A673 (cell line): Measurements from ENCODE around the gene TYRO3. TPM values are rescaled to one million over a fixed set of nuclear protein-coding genes. Genes with fewer than 3 reads are reported as not detected.

ENCODE experiments used
- BruUV-seq: library from RNA; stranded (reverse); fragments of 400-500 nt; replicated peaks from 2 replicates; lab custom pipeline; 2021; lab: Mats Ljungman, UMichigan
- CTCF ChIA-PET: fragments of 300-600 bp; sonication (Branson Sonifier 250); formaldehyde crosslinking; loops from one replicate; lab custom pipeline; 2022; ENCODE audit warnings: antibody characterized with exemption; lab: Charles Lee
- POLR2A ChIA-PET: fragments of 300-600 bp; sonication (Branson Sonifier 250); formaldehyde crosslinking; loops from one replicate; lab custom pipeline; 2022; ENCODE audit warnings: antibody characterized with exemption; ENCODE audit not compliant: low non-redundant PET; lab: Charles Lee
- DNase-seq: peaks from one replicate; pipeline ENCODE4 v3.0.0-alpha.2; 2015; ENCODE audit warnings: low spot score
- H3K27ac ChIP-seq: fragments of 200-600 bp; sonication (generic); 2 replicates; pipeline ENCODE4 v1.5.1; 2016; ENCODE audit warnings: mixed run types, low read depth, mild to moderate bottlenecking, mixed read lengths, antibody characterized with exemption, low read length; ENCODE audit not compliant: poor library complexity, severe bottlenecking
- H3K27me3 ChIP-seq: fragments of 200-600 bp; sonication (generic); replicated peaks from 2 replicates; pipeline ENCODE4 v1.6.1; 2017; ENCODE audit warnings: mixed run types, low read depth, mild to moderate bottlenecking, mixed read lengths, antibody characterized with exemption, low read length; ENCODE audit not compliant: insufficient read depth, poor library complexity
- H3K36me3 ChIP-seq: fragments of 200-600 bp; sonication (generic); 2 replicates; pipeline ENCODE4 v1.6.1; 2016; ENCODE audit warnings: mixed run types, mild to moderate bottlenecking, mixed read lengths, antibody characterized with exemption, low read length; ENCODE audit not compliant: insufficient read depth, poor library complexity, severe bottlenecking
- H3K4me1 ChIP-seq: fragments of 200-600 bp; sonication (generic); 2 replicates; pipeline ENCODE4 v1.6.1; 2017; ENCODE audit warnings: mixed run types, mild to moderate bottlenecking, mixed read lengths, antibody characterized with exemption, low read length; ENCODE audit not compliant: insufficient read depth, poor library complexity, severe bottlenecking
- H3K4me3 ChIP-seq: fragments of 200-600 bp; sonication (generic); 2 replicates; pipeline ENCODE4 v1.5.1; 2016; ENCODE audit warnings: low read depth, mixed run types, mild to moderate bottlenecking, mixed read lengths, low read length; ENCODE audit not compliant: poor library complexity, severe bottlenecking
- H3K9me3 ChIP-seq: fragments of 200-600 bp; sonication (generic); 2 replicates; pipeline ENCODE4 v1.6.1; 2016; ENCODE audit warnings: mixed run types, low read depth, mild to moderate bottlenecking, mixed read lengths, antibody characterized with exemption, low read length; ENCODE audit not compliant: poor library complexity, severe bottlenecking
- EZH2 ChIP-seq: fragments of 200-600 bp; sonication (generic); IDR thresholded peaks from 2 replicates; pipeline ENCODE4 v1.6.1; 2017; ENCODE audit warnings: borderline replicate concordance, low read depth, mild to moderate bottlenecking, mixed read lengths, antibody characterized with exemption, low read length; ENCODE audit not compliant: poor library complexity, severe bottlenecking
- intact Hi-C: fragments of 100-400 bp; cut with micrococcal nuclease; formaldehyde crosslinking; loops from one replicate; pipeline ENCODE4 v1.10.0; 2022; ENCODE audit not compliant: unreplicated experiment
- total RNA-seq: library from RNA; stranded (reverse); gene quantifications from 2 replicates; pipeline ENCODE4 v1.2.3, GENCODE V29; 2021
- TF ChIP-seq, protein P1 (sequence below): fragments of 300-800, 200-600 bp; sonication (generic); conservative IDR thresholded peaks from 2 replicates; pipeline ENCODE4 v1.5.1; 2017; ENCODE audit warnings: low read depth, mild to moderate bottlenecking, antibody characterized with exemption, low read length, moderate library complexity, mixed read lengths

TYRO3 gene
- total RNA-seq, 1 experiment from 2014 or later = 26.0 TPM

DNA sequence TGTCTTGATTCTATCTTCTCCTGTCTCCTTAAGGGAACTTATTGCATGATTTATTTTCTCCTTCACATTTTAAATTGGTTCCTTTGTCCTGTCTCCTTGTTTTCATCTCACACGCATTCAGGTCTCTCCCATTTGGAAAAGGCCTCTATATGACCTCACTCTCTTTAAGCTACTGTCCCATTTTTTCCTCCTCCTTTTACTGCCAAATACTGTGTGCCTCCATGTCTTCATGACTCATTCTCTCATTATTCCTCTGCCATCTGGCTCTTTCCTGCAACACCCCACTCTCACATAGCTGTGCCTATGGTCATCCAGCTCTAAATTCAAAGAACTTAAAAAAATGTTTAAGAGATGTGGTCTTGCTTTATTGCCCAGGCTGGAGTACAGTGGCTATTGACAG is 48.0 kb downstream of the TYRO3 start:
- DNase-seq = peak; percentile 33
- Histone ChIP-seq H3K4me1 (peaks cover 8% of the 10 kb centered on the region), H3K27me3 (no peaks in the 10 kb centered on the region), H3K9me3 (no peaks in the 10 kb centered on the region), H3K4me3 (no peak overlapping the region), H3K27ac (no peak overlapping the region), H3K36me3 (no peaks in the 10 kb centered on the region)
- no TSS peak for BruUV-seq
- TF ChIP-seq, protein P1, sequence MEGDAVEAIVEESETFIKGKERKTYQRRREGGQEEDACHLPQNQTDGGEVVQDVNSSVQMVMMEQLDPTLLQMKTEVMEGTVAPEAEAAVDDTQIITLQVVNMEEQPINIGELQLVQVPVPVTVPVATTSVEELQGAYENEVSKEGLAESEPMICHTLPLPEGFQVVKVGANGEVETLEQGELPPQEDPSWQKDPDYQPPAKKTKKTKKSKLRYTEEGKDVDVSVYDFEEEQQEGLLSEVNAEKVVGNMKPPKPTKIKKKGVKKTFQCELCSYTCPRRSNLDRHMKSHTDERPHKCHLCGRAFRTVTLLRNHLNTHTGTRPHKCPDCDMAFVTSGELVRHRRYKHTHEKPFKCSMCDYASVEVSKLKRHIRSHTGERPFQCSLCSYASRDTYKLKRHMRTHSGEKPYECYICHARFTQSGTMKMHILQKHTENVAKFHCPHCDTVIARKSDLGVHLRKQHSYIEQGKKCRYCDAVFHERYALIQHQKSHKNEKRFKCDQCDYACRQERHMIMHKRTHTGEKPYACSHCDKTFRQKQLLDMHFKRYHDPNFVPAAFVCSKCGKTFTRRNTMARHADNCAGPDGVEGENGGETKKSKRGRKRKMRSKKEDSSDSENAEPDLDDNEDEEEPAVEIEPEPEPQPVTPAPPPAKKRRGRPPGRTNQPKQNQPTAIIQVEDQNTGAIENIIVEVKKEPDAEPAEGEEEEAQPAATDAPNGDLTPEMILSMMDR = no peak
- no peak for TF ChIP-seq EZH2
- intact Hi-C loops = no loop called here
- ChIA-PET CTCF (no interaction called here), POLR2A (no interaction called here)

DNA sequence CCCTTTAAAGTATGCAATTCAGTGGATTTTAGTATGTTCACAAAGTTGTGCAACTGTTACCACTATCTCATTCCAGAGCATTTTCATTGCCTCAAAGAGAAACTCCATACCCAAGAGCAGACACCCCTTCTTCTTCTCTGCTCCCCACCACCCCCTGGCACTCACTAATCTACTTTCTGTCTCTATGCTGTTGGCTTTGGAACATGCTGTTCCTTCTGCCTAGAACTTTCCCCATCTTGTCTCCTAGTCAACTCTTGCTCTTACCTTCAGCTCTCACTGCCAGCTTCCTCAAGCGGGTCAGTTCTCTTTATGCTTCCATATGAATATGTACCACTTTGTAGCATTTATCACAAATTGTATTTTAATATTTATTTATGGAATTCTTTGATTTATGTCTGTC is 50.1 kb downstream of the TYRO3 start:
- no peak for TF ChIP-seq EZH2
- TF ChIP-seq, protein P1 = no peak
- ChIA-PET POLR2A (no interaction called here), CTCF (no interaction called here)
- Histone ChIP-seq H3K4me1 (peaks cover 5% of the 10 kb centered on the region), H3K27me3 (no peaks in the 10 kb centered on the region), H3K36me3 (no peaks in the 10 kb centered on the region), H3K4me3 (no peak overlapping the region), H3K9me3 (no peaks in the 10 kb centered on the region), H3K27ac (no peak overlapping the region)
- BruUV-seq = no TSS peak
- intact Hi-C loops = no loop called here
- DNase-seq = no peak

DNA sequence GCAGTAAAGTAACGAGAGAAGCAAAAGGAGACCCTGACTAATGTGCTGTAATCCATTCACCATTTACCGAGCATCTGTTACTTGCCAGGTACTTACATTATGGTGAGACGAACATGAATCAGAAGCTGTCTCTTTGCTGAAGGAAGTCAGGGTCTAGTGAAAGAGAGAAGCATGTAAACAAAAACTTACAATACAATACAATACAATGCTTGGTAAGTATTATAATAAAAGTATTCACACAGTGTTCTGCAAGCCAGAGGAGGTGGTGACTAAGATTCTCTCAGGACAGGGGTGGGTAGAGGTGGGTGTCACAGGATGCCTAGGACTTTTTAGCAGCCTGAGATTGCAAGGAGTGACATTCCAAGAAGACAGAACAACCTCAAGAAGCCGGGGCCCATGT is 51.0 kb downstream of the TYRO3 start:
- no peak for DNase-seq
- Histone ChIP-seq H3K27me3 (no peaks in the 10 kb centered on the region), H3K4me1 (no peaks in the 10 kb centered on the region), H3K9me3 (no peaks in the 10 kb centered on the region), H3K36me3 (no peaks in the 10 kb centered on the region), H3K27ac (no peak overlapping the region), H3K4me3 (no peak overlapping the region)
- BruUV-seq = no TSS peak
- intact Hi-C loops = no loop called here
- POLR2A ChIA-PET = no interaction called here
- no peak for TF ChIP-seq EZH2
- TF ChIP-seq, protein P1 = no peak
- CTCF ChIA-PET = no interaction called here
